GM18507 (cell line): ENCODE data around the gene PLEKHG5.
"Not testable (repeated sequence)": the region's sequence is repeated elsewhere in the genome, so short reads cannot be mapped to it uniquely, and the experiment has no call there.

Experiments
- DNase-seq: peaks from one replicate; pipeline ENCODE4 v3.0.0; 2011; ENCODE audit warnings: low read depth; ENCODE audit not compliant: insufficient read length; ENCODE audit errors: extremely low spot score
- FAIRE-seq: peaks from 2 replicates; lab custom pipeline; 2011; peaks lifted over from hg19 to GRCh38; lab: Jason Lieb, UNC

The PLEKHG5 gene

GRCh38 chr1:6497867-6498575, 6.6 kb upstream of the PLEKHG5 start:
- FAIRE-seq (no peak), DNase-seq (no peak)

- no peak for FAIRE-seq
- no peak for DNase-seq
Observed at GRCh38 chr1:6497215-6497866, 5.9 kb upstream of the PLEKHG5 start.

GRCh38 chr1:6496890-6497214, 5.4 kb upstream of the PLEKHG5 start:
- DNase-seq (no peak), FAIRE-seq (no peak)

GRCh38 chr1:6496365-6496721, 4.9 kb upstream of the PLEKHG5 start:
- DNase-seq = no peak
- FAIRE-seq = no peak

GRCh38 chr1:6495540-6496364, 4.3 kb upstream of the PLEKHG5 start:
- DNase-seq = no peak
- no peak for FAIRE-seq

GRCh38 chr1:6495041-6495441, 3.6 kb upstream of the PLEKHG5 start:
- DNase-seq (no peak), FAIRE-seq (no peak)

GRCh38 chr1:6494627-6495026, 3.2 kb upstream of the PLEKHG5 start:
- no peak for FAIRE-seq

GRCh38 chr1:6493834-6494223, 2.4 kb upstream of the PLEKHG5 start:
- DNase-seq, FAIRE-seq: not testable (repeated sequence)

More at GRCh38 chr1:6494627-6495026, 3.2 kb upstream of the PLEKHG5 start:
- DNase-seq = no peak

GRCh38 chr1:6491966-6492365, 499 bp upstream of the PLEKHG5 start:
- DNase-seq (no peak), FAIRE-seq (no peak)

GRCh38 chr1:6491081-6491449, 402 bp downstream of the PLEKHG5 start:
- DNase-seq = no peak
- FAIRE-seq = no peak

GRCh38 chr1:6490181-6491080, 1.0 kb downstream of the PLEKHG5 start:
- peak; percentile 45 for FAIRE-seq
- DNase-seq = peak; percentile 68

GRCh38 chr1:6489799-6490180, 1.7 kb downstream of the PLEKHG5 start:
- DNase-seq = peak; percentile 85
- peak; percentile 69 for FAIRE-seq

GRCh38 chr1:6489383-6489765, 2.1 kb downstream of the PLEKHG5 start:
- FAIRE-seq = no peak
- no peak for DNase-seq

GRCh38 chr1:6488602-6489382, 2.7 kb downstream of the PLEKHG5 start:
- FAIRE-seq (no peak), DNase-seq (no peak)

GRCh38 chr1:6487804-6488484, 3.5 kb downstream of the PLEKHG5 start:
- DNase-seq = no peak
- FAIRE-seq = no peak

GRCh38 chr1:6486433-6487011, 4.9 kb downstream of the PLEKHG5 start:
- peak; percentile 71 for DNase-seq
- FAIRE-seq = peak; percentile 90

GRCh38 chr1:6485168-6486101, 6.0 kb downstream of the PLEKHG5 start:
- DNase-seq = no peak
- no peak for FAIRE-seq
